IMR-90 (cell line): ENCODE measurements around the gene FDXR.

ENCODE experiments used
- BHLHE40 ChIP-seq: fragments of 150-350 bp; IDR thresholded peaks from 2 replicates; pipeline ENCODE4 v1.6.1; 2016; ENCODE audit warnings: mild to moderate bottlenecking, low read depth, low read length
- CTCF ChIP-seq: conservative IDR thresholded peaks from 2 replicates; pipeline ENCODE4 v1.5.1; 2012; ENCODE audit warnings: mild to moderate bottlenecking, low read depth, low read length, improper control_type of control experiment

- TF ChIP-seq BHLHE40 (no peak), CTCF (no peak)
Observed at GRCh38 chr17:74848656-74849399, 24.0 kb downstream of the FDXR start.
